ENCODE measurements around the gene ELOA2.
"Not testable (repeated sequence)": the region's sequence is repeated elsewhere in the genome, so short reads cannot be mapped to it uniquely, and the experiment has no call there.

ELOA2 gene, protein sequence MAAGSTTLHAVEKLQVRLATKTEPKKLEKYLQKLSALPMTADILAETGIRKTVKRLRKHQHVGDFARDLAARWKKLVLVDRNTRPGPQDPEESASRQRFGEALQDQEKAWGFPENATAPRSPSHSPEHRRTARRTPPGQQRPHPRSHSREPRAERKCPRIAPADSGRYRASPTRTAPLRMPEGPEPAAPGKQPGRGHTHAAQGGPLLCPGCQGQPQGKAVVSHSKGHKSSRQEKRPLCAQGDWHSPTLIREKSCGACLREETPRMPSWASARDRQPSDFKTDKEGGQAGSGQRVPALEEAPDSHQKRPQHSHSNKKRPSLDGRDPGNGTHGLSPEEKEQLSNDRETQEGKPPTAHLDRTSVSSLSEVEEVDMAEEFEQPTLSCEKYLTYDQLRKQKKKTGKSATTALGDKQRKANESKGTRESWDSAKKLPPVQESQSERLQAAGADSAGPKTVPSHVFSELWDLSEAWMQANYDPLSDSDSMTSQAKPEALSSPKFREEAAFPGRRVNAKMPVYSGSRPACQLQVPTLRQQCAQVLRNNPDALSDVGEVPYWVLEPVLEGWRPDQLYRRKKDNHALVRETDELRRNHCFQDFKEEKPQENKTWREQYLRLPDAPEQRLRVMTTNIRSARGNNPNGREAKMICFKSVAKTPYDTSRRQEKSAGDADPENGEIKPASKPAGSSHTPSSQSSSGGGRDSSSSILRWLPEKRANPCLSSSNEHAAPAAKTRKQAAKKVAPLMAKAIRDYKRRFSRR

DNA sequence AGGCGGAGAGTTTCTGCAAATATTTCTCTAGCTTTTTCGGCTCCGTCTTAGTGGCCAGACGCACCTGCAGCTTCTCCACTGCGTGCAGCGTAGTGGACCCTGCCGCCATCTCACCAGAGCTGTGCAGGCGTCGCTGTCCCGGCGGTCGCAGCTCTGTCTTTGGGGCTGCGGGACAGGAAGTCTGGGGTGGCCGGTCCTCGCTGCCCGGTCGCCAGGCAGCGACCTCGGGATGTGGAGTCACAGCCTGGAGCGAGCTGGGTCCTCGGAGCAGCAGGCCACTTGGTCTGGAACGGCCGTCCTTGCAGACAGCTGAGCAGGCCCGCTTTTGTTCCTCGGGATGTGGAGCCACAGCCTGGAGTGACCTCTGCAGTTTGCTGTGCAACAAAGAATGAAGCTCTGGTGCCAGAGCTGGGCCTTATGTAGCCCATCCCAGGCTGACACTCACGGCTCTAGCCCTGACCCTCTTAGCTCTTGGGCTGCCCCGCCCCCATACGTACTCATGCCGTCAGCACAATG lies at the start of gene ELOA2:
Gene ELOA2, minus strand, starts transcription at position 466 of the 516 bp plus-strand sequence. Its CDS starts 357 bp downstream, at position 109.
- no peak for DNase-seq (ENCODE audit: low spot score)

DNA sequence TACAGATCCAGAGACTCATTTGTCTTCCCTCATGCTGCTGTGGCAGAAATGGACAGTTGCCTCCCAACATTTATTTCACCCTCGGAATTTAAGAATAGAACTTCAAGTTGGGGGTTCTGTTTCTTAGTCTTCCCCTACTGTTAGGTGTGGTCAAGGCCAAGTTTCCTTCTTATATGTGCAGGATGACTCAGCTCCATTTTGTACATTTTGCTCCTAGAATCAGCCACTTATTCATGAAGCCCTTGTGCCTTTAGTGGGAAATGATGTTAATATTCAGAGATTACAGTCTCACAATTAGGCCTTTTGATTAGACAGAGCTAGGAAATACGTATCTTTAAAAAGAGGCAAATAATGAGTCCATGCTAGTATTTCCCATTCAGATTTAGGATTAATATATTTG lies 46.2 kb upstream of the ELOA2 start:
- DNase-seq (ENCODE audit: low spot score), result no peak

DNA sequence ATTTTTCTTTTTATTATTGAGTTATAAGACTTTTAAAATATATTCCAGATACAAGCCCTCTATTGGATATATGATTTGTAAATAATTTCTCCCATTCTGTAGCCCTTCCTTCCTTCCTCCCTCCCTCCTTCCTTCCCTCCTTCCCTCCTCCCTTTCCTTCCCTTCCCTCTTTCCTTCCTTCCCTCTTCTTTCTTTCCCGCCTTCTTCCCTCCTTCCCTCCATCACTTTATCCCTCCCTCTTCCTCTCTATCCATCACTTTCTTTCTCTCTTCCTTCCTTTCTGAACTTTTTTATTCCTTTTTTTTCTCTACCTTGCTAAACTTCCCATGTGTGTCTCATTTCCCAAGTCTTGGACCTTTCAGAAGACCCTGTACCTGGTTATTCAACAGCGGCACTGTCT lies 45.5 kb upstream of the ELOA2 start:
- no peak for DNase-seq (ENCODE audit: low spot score)

DNA sequence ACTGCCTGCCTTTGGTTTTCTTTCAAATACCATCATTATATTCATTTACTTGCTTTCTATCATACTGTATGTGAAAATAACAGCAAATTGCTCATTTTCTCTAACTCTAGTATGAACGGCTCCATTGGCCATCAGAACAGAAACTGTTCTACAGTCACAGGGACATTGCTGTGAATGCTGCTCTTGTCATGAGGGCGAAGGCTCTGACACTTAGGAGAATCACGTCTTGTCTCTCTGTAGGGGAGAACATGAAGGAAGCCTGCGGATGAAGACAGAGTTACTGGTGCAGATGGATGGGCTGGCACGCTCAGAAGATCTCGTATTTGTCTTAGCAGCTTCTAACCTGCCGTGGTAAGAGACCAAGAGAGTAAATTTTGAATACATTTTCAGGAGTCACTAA lies 41.7 kb upstream of the ELOA2 start:
- no peak for DNase-seq (ENCODE audit: low spot score)

DNA sequence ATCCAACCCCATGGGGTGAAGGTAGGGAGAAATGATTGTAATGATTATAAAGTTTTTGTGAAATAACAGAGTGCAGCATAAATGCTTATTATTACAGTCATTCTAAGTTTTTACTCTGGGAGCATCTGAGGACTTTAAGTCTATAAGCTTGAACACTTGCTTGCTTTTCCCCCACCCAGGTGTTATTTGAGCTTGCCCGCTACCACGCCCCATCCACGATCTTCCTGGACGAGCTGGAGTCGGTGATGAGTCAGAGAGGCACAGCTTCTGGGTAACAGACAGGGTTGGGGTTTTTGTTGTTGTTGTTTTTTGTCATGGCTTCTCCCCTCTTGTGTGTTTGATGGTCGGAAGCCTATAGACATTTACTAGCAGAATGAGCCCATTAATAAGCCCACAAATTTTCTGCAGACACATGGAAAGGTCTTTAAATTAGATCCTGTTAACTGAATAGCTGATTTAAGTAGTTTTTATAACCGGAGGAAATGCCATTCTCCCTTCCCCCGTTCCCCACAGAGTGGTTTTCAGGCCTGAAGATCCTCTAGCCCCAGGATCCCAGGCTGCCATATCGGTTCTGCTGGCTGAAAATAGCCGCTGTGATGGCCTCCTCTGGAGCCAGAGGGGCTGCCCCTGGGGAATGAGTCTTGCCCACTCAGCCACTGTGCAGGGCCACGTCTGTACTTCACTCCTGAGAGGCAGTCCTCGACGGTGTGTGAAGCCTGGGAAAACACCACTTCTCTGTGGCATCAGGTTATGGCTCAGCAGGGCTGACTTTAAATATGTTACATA lies 39.9 kb upstream of the ELOA2 start:
- DNase-seq (ENCODE audit: low spot score), result no peak

DNA sequence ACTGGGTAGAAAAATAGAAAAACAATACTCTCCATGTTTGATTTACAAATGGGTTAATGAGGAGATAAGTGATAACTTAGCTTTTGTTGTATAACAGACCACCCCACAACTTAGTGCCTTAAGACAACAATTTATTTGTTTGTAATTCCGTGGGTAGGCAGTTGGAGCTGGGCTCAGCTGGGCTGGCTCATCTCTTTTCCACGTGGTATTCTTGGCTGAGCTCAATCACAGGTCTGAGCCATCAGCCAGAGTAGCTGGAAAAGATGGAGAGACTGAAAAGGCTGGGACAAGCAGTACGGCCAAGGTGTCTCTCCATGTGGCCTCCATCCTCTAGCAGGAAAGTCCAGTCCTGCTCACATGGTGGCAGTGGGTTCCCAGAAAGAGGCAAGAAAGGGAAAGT lies 32.2 kb upstream of the ELOA2 start:
- DNase-seq (ENCODE audit: low spot score), result no peak

DNA sequence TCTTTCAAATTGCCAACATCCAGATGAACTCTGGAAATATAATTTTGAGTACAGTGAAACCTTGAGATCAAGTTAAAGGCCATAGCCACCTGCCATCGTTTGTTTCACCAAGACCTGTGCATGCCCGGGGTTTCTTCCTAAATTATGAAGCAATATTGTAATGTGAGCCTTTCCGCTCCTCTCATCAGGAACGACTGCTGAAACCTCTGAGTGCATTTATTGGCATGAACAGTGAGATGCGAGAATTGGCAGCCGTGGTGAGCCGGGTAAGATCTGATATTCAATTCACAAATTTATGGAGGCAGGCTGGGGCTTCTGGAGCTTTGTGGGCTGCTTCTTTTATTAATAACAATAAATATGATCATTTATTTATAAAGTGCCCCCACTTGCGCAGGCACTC lies 27.7 kb upstream of the ELOA2 start:
- DNase-seq (ENCODE audit: low spot score), result no peak

DNA sequence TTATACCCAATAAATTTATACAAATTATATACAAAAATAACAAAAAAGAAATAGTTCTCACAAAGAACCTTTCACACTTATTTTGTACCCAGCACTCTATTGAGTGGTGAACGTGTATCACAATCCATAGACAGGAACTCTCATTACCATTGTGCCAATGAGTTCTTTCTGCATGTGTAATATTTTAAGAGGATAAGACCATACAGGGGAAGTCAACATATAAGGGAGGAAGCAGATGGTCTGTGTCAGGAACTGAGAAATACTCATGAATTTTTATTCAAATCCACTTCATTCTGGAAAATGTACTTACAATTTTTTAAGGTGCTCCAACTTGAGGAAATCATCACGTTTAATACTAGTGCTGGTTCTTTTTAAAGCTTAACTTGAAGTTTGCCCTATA lies 27.1 kb upstream of the ELOA2 start:
- no peak for DNase-seq (ENCODE audit: low spot score)

DNA sequence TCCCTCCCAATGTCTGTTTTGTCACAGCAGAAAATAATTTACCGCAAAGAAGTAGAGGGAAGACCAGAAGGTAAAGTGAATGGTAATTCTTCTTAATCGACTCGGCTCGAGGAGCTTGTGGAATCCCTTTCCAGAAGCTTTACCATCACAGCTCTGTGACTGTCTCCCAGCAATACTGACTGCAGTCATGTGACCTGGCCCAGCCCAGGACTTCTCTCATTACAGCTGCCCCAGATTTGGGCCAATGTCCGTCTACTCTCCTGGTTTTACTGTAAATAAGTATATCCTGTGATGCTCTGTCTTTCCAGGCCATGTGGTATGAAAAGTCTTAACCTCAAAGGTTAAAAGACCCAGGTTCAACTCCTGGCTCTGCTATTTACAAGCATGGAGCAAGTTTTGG lies 18.9 kb upstream of the ELOA2 start:
- no peak for DNase-seq (ENCODE audit: low spot score)

DNA sequence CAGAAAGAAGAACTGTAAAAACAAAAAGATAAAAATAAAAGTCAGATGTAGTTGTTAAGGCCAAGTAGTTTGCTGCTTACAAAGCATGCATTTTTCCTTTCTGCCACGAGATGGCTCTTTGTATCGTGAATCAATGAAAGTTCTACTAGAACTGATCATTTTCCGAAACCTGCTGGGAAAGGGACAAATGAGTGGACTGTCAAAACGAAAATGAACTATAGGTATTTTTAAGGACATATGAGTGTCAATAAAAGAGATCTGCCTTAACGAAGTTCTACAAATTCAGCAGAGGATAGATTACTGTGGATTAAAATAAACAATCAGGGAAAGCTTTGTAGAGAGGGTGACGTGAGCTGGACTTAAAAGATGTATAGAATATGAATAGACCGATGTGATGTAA lies 15.0 kb upstream of the ELOA2 start:
- DNase-seq (ENCODE audit: low spot score), result peak; percentile 51

DNA sequence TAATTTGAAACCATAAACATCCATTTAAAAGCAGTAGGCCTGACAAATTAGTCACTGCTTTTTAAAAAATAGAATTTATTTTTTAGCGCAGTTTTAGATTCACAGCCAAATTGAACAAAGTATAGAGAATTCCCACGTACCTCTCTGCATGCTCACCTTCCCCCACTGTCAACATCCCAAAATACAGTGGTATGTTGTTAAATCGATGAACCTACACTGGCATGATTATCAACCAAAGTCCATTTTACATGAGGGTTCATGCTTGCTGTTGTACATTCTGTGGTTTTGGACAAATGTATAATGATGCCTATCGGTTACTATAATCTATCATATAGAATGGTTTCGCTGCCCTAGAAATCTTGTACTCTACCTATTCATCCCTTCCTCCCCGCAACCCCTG lies 5.6 kb upstream of the ELOA2 start:
- no peak for DNase-seq (ENCODE audit: low spot score)

DNA sequence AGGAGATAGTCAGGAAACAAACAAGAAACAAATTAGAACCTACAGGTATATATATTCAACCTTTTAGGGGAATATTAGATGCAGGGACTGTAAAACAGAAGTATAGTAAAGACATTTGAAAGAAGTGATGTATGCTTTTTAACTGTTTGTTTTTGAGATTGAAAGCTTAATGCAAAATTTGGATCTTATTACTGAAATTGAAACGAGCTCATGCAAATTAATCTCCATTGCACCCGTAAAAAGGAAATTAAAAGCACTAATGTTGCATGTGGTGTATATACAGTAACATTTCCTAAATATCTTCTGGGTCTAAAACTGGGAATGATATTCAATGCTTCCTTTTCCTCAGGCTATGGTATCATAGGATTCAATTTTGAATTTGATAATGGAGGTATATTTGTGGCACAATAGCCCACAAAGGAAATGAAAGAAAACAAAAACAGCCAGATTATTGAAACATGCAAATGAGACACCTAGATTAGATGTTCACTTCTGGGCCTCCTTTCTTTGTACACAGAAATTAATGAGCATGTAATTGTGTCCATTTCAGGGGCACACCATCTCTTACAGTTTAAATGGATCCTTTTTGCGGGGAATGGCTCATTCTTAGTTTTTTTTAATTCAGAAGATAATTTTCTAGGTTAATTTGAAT lies 1.6 kb upstream of the ELOA2 start:
- no peak for DNase-seq (ENCODE audit: low spot score)

DNA sequence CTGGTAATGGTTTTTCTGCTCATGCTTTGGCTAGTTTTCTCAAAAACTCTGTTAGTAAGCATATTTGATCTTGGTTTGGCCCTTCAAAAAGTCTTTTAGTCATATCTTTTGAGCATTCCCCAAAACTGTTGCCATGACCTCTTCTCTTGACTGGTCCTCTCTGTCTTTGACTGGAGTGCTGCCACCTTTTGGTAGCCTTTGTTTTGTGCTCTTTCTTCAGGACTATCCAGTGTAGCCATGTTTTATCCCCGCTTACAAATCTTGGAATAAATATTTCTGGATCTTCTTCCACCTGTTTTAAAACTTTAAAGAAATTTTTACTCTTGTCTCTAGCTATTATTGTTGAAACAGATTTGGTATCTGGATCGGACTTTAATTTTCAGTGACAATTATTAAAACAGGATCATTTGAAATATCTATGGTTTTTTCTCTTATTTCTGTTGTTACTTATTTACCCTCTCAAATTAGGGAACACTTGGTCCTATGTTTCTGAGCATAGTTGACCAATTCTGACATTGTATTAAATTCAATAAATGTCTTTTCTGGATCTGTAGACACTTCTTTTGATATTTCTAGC lies 965 bp upstream of the ELOA2 start:
- DNase-seq (ENCODE audit: low spot score), result peak; percentile 37

DNA sequence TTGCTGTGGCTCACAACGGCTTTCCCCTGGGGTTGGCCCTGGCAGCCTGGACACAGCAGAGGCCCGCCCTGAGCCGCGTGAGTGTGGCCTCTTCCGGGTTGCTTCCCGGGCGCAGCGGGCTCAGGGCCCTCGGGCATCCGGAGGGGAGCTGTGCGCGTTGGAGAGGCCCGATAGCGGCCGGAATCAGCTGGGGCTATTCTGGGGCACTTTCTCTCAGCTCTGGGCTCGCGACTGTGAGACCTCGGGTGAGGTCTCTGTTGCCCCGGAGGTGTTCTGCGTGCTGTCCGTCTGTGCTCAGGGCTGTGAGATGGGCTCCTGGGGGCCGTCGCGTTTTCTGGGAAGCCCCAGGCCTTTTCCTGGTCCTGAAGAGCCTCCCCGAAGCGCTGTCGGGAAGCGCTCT lies 830 bp downstream of the ELOA2 start:
- DNase-seq (ENCODE audit: low spot score), result not testable (repeated sequence)

DNA sequence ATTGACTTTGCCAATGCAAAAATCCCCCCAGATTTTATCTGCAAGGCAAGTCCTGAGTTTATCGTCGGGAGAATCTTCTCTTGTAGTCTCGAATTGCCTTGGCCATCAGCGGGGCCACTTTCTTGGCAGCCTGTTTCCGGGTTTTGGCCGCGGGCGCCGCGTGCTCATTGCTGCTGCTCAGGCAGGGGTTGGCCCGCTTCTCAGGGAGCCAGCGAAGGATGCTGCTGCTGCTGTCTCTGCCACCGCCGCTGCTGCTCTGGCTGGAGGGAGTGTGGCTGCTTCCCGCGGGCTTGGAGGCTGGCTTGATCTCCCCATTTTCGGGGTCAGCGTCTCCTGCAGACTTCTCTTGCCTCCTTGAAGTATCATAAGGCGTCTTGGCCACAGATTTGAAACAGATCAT lies 2.5 kb downstream of the ELOA2 start:
- no peak for DNase-seq (ENCODE audit: low spot score)

DNA sequence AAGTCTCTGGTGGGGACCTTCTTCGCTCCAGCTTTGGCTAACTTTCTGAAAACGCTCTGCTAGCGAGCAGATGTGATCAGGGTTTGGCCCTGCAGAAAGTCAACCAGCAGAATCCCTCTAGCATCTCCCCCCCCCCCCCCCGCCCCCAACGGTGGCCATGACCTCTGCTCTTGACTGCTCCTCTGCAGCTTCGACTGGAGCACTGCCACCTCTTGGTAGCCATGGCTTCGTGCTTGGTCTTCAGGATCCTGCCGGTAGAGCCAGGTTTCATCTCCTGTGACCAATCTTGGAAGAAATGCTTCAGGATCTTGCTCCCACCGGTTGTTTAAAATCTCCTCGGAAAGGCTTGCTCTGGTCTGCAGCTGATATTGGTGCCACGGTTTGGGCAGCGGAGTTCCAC lies 4.5 kb downstream of the ELOA2 start:
- DNase-seq (ENCODE audit: low spot score), result not testable (repeated sequence)

DNA sequence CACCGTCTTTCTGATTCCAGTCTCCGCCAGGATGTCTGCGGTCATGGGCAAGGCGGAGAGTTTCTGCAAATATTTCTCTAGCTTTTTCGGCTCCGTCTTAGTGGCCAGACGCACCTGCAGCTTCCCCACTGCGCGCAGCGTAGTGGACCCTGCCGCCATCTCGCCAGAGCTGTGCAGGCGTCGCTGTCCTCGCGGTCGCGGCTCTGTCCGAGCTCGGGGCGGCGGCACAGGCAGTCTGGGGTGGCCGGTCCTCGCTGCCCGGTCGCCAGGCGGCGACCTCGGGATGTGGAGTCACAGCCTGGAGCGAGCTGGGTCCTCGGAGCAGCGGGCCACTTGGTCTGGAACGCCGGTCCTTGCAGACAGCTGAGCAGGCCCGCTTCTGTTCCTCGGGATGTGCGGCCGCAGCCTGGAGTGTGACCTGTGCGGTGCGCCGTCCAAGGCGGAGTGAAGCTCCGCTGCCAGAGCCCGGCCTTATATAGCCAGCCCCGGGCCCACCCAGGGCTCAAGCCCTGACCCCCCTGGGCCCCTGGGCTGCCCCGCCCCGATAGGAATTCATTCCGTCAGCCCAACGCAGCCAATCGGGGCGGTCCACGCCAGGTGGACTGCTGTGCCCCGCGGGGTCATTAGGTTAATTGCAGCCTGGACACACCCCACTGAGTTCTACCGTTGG lies 5.6 kb downstream of the ELOA2 start:
- not testable (repeated sequence) for DNase-seq (ENCODE audit: low spot score)

DNA sequence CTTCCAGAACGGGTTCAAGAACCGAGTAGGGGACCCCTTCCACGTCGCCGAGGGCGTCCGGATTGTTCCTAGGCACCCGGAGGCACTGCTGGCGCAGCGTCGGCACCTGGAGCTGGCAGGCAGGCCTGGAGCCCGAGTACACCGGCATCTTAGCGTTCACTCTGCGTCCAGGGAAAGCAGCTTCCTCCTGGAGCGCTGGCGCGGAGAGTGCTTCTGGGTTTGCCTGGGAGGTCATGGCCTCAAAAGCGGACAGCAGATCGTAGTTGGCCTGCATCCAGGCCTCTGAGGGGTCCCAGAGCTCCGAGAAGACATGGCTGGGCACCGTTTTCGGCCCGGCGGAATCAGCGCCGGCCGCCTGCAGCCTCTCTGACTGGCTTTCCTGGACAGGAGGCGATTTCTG lies 6.7 kb downstream of the ELOA2 start:
- not testable (repeated sequence) for DNase-seq (ENCODE audit: low spot score)

DNA sequence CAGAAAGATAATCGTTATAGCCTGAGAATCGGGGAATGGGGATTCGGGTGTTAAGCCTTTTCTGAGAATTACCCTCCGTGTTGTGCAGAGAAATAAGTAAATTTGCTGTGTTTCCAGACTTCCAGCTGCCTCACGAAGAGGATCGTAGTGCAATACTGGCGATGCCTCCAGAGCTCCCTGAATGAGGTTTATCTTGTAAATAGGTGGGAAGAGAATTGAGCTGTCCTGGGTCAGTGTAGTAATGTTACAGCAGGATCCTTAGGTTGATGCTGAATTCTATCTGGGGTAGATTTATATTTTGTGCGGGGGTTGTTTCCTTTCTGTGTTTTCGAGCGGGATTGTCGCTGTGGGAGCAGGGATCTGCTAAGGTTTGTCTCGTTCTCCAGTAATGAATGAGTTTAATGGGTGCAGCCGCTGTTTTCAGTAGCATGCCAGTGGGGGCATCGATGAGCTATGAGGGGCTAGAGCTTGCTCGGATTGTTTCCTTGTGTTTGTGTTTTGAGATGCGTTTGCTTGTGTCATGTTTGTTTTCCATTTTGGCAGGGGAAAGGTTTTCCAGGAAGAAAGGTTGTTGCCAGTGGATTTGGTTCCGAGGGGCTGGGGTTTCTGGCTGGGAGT lies 9.8 kb downstream of the ELOA2 start:
- not testable (repeated sequence) for DNase-seq (ENCODE audit: low spot score)

DNA sequence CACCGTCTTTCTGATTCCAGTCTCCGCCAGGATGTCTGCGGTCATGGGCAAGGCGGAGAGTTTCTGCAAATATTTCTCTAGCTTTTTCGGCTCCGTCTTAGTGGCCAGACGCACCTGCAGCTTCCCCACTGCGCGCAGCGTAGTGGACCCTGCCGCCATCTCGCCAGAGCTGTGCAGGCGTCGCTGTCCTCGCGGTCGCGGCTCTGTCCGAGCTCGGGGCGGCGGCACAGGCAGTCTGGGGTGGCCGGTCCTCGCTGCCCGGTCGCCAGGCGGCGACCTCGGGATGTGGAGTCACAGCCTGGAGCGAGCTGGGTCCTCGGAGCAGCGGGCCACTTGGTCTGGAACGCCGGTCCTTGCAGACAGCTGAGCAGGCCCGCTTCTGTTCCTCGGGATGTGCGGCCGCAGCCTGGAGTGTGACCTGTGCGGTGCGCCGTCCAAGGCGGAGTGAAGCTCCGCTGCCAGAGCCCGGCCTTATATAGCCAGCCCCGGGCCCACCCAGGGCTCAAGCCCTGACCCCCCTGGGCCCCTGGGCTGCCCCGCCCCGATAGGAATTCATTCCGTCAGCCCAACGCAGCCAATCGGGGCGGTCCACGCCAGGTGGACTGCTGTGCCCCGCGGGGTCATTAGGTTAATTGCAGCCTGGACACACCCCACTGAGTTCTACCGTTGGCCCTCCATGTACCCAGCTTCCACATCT lies 11.5 kb downstream of the ELOA2 start:
- DNase-seq (ENCODE audit: low spot score), result not testable (repeated sequence)
